Measurements from ENCODE around the gene PRSS33.

Gene PRSS33

DNA sequence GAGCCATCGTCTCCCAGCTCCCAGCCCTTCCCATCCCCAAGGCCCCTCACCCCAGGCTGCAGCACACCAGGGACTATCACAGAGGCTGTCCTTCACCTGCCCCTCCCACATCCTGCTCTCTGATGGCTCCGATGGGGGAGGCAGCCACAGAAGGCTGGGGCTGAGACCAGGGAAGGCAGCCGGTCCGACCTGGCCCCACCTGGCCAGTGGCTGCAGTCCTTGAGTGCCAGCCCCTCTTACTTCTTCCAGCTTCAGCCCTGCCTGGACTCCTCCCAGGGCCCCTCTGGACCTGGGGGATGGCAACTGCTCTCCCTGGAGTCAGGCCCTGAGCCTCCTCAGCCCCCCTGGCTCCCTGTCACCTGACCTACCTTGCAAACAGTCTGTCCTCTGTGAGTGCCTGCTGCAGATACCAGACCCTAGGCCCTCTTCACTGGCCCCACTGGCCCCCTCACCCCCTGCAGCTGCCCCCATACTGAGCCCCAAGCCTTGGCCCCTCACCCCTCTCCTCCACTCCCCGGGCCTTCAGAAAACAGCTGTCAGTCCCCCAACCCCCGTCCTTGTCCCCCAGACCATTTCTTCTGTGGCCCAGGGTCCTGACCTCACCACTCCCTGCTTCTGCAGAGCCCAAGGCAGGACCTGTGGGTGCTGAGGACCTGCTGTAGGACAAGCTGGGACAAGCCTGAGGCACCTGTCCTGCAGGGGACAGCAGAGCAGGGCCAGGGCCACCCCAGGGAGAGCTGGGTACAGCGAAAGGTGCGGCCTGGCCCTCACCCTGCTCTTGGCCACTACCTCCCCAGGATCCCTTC is 47.5 kb downstream of the PRSS33 start:
- no peak for DNase-seq (ENCODE audit: low spot score)

DNA sequence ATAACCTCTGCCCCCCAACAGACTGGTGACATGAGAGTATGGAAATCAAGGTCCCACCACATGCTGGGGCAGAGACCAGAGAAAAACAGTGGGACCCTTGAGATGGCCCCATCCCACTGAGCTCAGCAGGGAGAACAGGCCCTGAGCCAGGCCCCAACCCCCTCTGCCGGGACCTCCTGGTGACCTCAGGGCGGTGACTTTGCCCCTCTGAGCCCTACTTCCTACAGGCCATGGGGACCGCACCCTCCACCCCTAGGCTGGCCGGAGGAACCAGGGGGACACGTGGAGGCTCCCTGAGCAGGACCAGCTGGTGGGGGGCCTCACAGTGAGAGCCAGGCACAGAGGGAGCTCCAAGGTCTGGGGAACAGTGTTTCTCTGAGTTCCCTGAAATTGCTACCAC is 48.7 kb downstream of the PRSS33 start:
- DNase-seq (ENCODE audit: low spot score): no peak

DNA sequence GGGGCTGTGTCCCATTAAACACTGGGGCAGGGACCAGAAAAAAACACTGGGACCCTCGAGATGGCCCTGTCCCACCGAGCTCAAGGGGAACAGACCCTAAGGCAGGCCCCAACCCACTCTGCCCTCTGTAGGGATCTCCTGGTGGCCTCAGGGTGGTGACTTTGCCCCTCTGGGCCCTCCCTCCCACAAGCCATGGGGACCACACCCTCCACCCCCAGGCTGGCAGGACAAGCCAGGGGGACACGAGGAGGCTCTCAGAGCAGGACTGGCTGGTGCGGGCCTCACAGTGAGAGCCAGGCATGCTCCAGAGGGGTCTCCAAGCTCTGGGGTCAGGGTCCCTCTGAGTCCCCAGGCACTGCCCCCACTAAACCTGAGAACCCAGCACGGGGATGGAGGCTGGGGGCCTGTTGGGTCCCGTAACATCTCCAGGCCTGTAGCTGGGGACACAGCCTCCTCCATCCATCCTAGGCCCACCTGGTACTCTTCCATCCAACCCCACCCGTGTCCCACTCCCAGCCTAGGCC is 49.4 kb downstream of the PRSS33 start:
- DNase-seq (ENCODE audit: low spot score): no peak

DNA sequence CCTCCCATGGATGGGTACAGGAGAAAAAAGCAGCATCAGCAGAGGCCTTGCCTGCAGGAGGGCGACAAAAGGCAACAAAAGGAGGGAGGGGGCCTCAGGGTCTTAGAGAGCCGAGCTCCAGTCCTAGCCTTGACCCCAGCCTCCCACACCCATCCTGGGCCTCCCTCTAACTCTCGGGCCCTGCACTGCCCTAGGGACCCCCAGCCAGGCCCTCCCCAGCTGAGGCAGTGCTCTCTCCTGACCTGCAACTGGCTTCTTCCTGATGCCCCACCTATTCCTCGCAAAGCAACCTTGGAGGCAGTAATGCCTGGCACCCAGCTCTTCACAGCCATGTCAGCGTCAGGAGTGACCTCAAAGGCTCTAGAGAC is 50.1 kb downstream of the PRSS33 start:
- no peak for DNase-seq (ENCODE audit: low spot score)

DNA sequence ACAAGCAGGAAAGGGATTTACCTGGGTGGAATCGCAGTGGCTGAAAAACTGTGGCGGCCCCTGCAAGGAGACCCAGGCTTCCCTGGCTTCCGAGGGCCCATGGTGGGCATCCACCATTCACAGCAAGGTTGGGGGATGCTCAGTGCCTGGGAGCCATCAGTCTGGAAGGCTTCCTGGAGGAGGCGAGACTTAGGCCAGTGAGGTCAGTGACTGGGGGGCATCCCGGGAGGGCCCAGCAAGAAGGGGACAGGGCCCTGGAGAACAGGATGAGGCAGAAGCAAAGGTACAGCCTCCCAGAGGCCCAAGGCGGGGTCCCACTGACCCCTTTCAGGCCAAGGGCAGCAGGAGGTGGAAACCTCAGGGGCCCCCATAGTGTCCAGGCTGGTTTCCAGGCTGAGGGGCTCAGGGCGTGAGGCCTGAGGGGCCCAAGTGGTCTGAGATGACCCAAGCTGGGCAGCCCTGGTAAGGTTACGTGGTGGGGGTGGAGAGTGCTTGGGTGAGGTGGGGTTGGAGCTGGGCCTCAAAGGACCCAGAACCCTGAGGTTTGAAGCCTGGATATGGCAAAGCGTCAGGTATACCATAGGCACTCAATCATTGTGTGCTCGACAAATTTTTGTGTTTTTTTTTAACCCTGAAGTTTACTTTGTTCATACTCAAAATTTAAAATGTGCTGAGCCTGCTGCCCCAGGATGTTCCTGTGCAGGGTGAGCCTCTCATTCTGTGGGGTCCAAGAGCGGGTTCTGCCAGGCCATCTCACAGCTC is 50.7 kb downstream of the PRSS33 start:
- DNase-seq (ENCODE audit: low spot score): no peak

DNA sequence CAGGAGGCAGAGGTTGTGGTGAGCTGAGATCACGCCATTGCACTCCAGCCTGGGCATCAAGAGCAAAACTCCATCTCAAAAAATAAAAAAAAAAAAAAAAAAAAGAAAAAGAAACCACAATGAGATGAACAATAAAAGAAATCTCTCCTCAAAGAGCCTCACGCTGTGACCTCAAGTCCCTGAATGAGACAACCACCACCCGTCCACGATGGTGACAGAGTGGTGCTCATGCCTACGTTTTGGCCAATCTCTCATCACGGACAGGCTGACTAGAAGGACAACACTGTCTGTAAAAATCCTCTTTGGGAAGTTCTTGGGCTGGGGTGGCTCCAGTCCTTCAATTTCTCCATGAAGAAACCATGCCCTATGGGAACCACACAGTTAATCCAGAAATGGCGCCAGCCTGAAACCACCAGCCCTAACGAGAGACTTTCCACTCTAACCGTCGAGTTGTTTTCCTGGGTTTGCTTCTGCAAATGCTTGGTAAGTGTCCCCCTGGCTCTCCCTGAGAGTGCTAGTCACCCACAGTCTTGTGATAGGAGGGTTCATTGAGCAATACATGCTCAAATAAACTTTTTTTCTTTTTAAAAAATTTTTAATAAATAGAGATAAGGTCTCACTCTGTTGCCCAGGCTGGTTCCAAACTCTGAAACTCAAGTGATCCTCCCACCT is 52.4 kb downstream of the PRSS33 start:
- no peak for DNase-seq (ENCODE audit: low spot score)

Data from ecto neural progenitor cell (in vitro differentiated cells).